KOPT-K1 (cell line): ENCODE results near the gene SLC8A1.

Experiments used
- H3K27ac ChIP-seq: fragments of 200-600 bp; sonication (generic); 2 replicates; pipeline ENCODE4 v1.5.1; 2016; ENCODE audit warnings: antibody characterized with exemption, mild to moderate bottlenecking, low read depth, low read length; ENCODE audit not compliant: poor library complexity, severe bottlenecking
- H3K36me3 ChIP-seq: fragments of 200-600 bp; sonication (generic); 2 replicates; pipeline ENCODE4 v1.5.1; 2017; ENCODE audit warnings: antibody characterized with exemption, mild to moderate bottlenecking, low read length, moderate library complexity; ENCODE audit not compliant: insufficient read depth
- H3K9me3 ChIP-seq: fragments of 200-600 bp; sonication (generic); 2 replicates; pipeline ENCODE4 v1.5.1; 2017; ENCODE audit warnings: antibody characterized with exemption, low read length, mild to moderate bottlenecking; ENCODE audit not compliant: insufficient read depth, poor library complexity, severe bottlenecking

The SLC8A1 gene

DNA sequence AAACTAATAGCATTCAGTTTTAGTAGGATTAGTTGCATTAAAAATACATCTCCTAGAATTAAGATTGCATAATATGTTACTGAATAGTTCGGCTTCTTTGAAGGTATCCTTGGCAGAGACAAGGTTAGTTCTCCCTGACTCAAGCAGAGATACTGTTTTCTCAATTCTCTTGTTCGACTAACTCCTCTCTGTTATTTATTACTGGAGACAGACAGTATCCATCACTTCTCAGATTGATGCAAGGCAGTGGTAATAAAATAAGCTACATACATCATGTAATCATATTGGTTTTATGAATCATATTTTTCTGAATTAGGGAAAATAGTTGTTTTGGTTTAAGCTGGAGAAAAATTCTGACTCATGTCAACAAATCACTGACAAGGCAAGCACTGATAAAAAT, 134.8 kb downstream of the SLC8A1 start:
- H3K36me3 ChIP-seq = no peaks in the 10 kb centered on the region
- H3K27ac ChIP-seq = no peak overlapping the region
- peaks cover 9% of the 10 kb centered on the region for H3K9me3 ChIP-seq

DNA sequence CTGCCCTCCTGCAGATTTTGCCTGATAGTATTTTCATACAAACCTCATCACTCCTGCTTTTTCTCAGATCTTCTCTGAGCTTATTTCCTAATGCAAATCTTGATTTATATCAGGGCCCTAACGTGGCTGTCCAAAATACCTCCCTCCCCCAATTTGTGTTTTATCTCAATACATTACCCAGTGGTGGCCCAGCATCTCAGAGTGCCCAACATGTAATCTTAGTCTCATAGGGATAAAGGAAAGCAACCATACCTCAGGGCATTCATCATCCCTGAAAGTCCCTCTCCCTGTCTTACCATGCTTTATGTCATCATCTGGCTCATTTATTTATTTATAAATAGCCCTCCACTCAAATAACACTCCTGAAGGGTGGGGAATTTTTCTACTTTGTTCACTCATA, 135.3 kb downstream of the SLC8A1 start:
- Histone ChIP-seq H3K9me3 (peaks cover 9% of the 10 kb centered on the region), H3K36me3 (no peaks in the 10 kb centered on the region), H3K27ac (no peak overlapping the region)

DNA sequence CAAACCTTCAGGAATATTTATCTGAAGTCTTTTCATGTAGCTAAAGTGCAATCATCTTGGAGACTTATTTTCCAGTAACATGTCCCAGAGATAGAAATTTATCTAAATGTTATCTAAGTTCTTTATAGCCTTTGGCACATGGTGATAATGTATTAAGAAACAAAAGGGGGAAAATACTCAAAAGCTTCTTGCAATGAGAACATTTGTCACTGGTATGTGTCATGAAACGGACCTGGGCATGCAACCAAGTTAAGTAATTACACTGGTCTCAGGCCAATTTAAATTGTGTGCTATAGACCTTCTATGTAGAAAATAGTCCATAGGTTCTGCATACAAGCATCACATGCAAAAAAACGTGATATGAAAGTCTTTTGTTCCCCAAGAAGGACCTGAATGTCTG, 136.2 kb downstream of the SLC8A1 start:
- peaks cover 9% of the 10 kb centered on the region for H3K9me3 ChIP-seq
- H3K36me3 ChIP-seq = no peaks in the 10 kb centered on the region
- no peak overlapping the region for H3K27ac ChIP-seq

DNA sequence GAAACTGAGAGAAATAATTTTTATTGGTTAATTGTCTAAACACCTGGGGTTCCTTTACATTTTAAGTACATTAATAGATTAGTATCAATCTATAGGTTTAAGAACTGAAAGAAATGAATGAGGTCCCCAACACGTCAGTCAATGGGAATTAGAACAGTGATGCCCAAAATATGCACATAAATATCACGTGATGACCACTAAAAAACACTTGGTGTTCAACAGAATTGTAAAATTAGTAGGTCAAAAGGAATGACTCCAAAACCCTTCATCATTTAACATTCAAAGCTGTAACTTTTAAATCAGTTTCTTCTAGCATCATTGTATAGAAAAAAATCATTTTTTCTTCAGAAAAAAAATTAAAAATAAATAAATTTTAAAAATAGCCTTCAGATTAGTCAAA, 140.9 kb downstream of the SLC8A1 start:
- H3K27ac ChIP-seq = no peak overlapping the region
- no peaks in the 10 kb centered on the region for H3K36me3 ChIP-seq
- H3K9me3 ChIP-seq = peaks cover 9% of the 10 kb centered on the region

GRCh38 chr2:40310303-40310702, 141.6 kb downstream of the SLC8A1 start:
- no peak overlapping the region for H3K27ac ChIP-seq

GRCh38 chr2:40304340-40304739, 147.6 kb downstream of the SLC8A1 start:
- no peaks in the 10 kb centered on the region for H3K36me3 ChIP-seq
- no peaks in the 10 kb centered on the region for H3K9me3 ChIP-seq
- H3K27ac ChIP-seq = no peak overlapping the region

More at GRCh38 chr2:40310303-40310702, 141.6 kb downstream of the SLC8A1 start:
- no peaks in the 10 kb centered on the region for H3K36me3 ChIP-seq
- peaks cover 9% of the 10 kb centered on the region for H3K9me3 ChIP-seq

DNA sequence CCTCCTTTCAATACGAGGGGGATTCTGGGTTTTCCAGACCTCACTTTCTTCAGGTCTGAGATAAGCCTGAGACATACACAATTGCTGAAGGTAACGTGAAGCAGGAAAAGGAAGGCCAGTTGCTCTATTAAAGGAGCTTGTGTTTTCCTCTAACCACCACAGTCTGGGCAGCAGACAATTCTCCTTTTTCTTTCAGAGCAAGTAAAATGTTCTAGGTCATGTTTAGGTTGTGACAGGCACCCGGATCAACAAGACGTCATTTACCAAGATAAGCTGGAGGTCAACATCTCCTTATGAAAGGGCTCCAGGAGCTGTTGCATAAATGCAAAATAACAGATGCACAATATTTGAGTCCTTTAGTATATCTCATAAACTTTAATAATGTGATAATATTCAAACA, 148.1 kb downstream of the SLC8A1 start:
- Histone ChIP-seq H3K36me3 (no peaks in the 10 kb centered on the region), H3K9me3 (no peaks in the 10 kb centered on the region), H3K27ac (no peak overlapping the region)

DNA sequence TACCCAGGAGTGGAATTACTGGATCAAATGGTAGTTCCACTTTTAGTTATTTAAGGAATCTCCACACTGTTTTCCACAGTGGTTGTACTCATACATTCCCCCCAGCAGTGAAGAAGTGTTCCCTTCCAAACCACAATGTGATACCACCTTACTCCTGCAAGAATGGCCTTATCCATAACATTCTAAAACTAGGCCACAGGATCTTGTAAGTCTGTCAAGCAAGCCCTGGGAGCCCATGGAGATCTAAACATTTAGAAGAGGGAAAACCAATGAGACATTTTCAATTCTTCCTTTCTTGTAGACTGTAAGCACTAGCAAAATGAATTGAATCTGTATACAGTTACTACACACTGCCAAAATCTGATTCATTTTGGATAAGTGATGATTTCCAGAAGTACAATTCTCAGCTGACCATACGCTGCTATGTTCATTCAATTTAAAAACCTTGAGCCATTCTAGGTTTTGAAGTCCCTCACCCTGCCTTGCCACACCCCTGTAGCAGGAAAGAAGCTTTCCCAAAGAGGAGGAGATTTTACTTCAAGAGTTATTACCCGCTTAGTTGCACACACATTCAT, 149.1 kb downstream of the SLC8A1 start:
- Histone ChIP-seq H3K27ac (no peak overlapping the region), H3K36me3 (no peaks in the 10 kb centered on the region), H3K9me3 (no peaks in the 10 kb centered on the region)

GRCh38 chr2:40300391-40300790, 151.5 kb downstream of the SLC8A1 start:
- Histone ChIP-seq H3K36me3 (no peaks in the 10 kb centered on the region), H3K27ac (no peak overlapping the region), H3K9me3 (no peaks in the 10 kb centered on the region)

GRCh38 chr2:40299781-40300180, 152.1 kb downstream of the SLC8A1 start:
- no peaks in the 10 kb centered on the region for H3K9me3 ChIP-seq
- H3K27ac ChIP-seq = no peak overlapping the region
- no peaks in the 10 kb centered on the region for H3K36me3 ChIP-seq

GRCh38 chr2:40299173-40299572, 152.7 kb downstream of the SLC8A1 start:
- Histone ChIP-seq H3K9me3 (no peaks in the 10 kb centered on the region), H3K27ac (no peak overlapping the region), H3K36me3 (no peaks in the 10 kb centered on the region)

DNA sequence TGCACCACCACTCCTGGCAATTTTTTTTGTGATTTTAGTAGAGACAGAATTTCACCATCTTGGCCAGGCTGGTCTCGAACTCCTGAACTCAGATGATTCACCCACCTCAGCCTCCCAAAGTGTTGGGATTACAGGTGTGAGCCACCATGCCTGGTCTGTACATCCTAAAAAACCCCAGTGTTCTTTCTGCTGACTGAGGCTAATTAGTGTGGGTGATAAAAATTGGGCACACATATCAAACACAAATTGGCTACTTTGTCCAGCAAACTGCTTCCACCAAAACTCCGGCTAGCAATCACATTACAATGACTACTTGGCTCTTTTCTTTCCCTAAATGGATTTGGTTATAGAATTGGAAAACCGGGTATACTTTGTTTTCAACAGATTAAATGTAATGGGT, 153.9 kb downstream of the SLC8A1 start:
- Histone ChIP-seq H3K9me3 (no peaks in the 10 kb centered on the region), H3K36me3 (no peaks in the 10 kb centered on the region), H3K27ac (no peak overlapping the region)

DNA sequence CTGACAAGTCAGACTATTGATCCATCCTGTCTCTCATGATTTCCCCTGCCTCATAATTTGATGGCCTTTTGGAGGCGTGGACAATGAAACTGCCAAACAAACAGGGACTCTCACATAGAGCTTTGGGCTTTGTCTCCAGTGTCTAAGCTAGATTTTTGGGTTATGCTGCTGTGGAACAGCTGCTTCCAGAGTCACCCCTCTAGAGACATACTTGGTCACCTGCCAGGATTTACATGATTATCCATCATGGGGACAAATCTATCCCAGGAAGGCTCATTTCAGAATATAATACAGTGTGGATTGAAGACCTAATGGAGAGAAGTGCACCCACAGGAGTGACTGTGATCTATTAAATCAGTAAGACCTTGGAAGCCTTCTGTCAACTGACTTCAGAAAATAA, 159.6 kb downstream of the SLC8A1 start:
- no peaks in the 10 kb centered on the region for H3K9me3 ChIP-seq
- H3K36me3 ChIP-seq = no peaks in the 10 kb centered on the region
- H3K27ac ChIP-seq = no peak overlapping the region

- Histone ChIP-seq H3K27ac (peak overlapping the region; percentile 20), H3K36me3 (no peaks in the 10 kb centered on the region), H3K9me3 (no peaks in the 10 kb centered on the region)
Observed at GRCh38 chr2:40289771-40290404, 162.0 kb downstream of the SLC8A1 start.

DNA sequence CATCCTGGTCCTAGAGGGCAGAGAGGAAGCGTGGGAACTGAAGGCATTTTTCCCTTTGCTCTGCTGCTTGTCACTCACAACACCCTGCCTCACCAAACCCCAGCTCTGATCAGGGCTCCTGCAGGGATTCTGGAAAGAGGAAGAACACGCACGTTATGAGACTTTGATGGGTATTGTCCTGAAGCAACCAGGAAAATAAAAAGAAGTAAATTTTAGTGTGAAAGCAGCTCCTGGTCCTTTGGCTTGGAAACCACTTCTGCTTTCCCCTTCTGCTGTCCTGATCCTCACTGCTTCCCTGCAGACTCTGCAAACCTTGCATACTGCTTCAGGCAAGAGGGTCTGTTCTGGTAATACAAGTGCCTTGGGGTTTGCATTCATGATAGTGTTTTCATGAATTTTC, 164.1 kb downstream of the SLC8A1 start:
- Histone ChIP-seq H3K9me3 (no peaks in the 10 kb centered on the region), H3K27ac (no peak overlapping the region), H3K36me3 (no peaks in the 10 kb centered on the region)

GRCh38 chr2:40287195-40287594, 164.7 kb downstream of the SLC8A1 start:
- Histone ChIP-seq H3K9me3 (no peaks in the 10 kb centered on the region), H3K36me3 (no peaks in the 10 kb centered on the region), H3K27ac (no peak overlapping the region)
